ENCODE data around the gene RALGDS. TPM values are rescaled to one million over a fixed set of nuclear protein-coding genes. Genes with fewer than 3 reads are reported as not detected.

RALGDS gene
- total and polyA plus RNA-seq, 9 donors, result 26.2 to 139 (median 48.8) TPM

DNA sequence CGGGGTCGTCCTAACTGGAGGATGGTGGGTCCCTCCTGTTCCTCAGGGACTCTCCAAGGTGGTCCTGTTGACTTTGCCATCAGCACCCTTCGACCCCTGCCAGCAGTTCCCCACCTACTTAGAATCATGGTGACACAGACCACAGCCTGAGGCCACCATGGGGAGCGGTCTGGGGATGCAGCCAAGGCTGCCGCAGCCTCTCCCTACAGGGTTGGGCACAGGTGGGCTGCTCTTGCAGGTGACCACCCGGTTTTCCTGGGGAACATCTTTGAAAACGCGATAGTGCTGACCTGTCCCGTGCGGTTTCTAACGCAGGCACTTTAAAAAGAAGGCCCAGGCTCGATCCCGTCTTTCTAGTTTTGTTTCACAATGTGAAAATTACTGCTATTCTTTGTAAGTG is 72.0 kb downstream of the RALGDS start:
- H3K9me3 ChIP-seq, result no peaks in the 10 kb centered on the region
- intact Hi-C loops (cut with DNase I), result loop anchor here in 1 of 4 donors (10.0 kb wide), 1 partner anchor 96 kb away; no protein-coding TSS in a partner anchor
- WGBS, 3 donors, result 86 to 95% (median 87%) methylated on average over 13 of the region's 13 CpGs
- no peaks in the 10 kb centered on the region for H3K36me3 ChIP-seq
- H3K27ac ChIP-seq, result no peak overlapping the region
- H3K27me3 ChIP-seq, result no peaks in the 10 kb centered on the region
- no peak overlapping the region for H3K4me3 ChIP-seq
- no peak for TF ChIP-seq POLR2A (IDR thresholded peaks at IDR 0.05)
- no peak for TF ChIP-seq CTCF (IDR thresholded peaks at IDR 0.05)
- TF ChIP-seq EP300 (IDR thresholded peaks at IDR 0.05), result no peak
- no peak for DNase-seq
- H3K4me1 ChIP-seq (ENCODE audit: insufficient read depth), result peaks cover 2% of the 10 kb centered on the region

- Histone ChIP-seq H3K27ac (no peak overlapping the region), H3K9me3 (no peaks in the 10 kb centered on the region), H3K4me3 (no peak overlapping the region), H3K27me3 (no peaks in the 10 kb centered on the region), H3K4me1 (ENCODE audit: insufficient read depth) (peaks cover 2% of the 10 kb centered on the region), H3K36me3 (no peaks in the 10 kb centered on the region)
- TF ChIP-seq POLR2A (IDR thresholded peaks at IDR 0.05) (no peak), EP300 (IDR thresholded peaks at IDR 0.05) (no peak), CTCF (IDR thresholded peaks at IDR 0.05) (no peak)
- DNase-seq, result no peak
- 61 to 74% (median 62%) methylated on average over 5 of the region's 5 CpGs for WGBS, 3 donors
- intact Hi-C loops (cut with DNase I), result loop anchor here in 1 of 4 donors (10.0 kb wide), 1 partner anchor 96 kb away; no protein-coding TSS in a partner anchor
These were observed 72.4 kb downstream of the RALGDS start for GRCh38 chr9:133048595-133048994.

Small RNA genes lying within 50 kb of the gene (microRNA-seq; reads per million reads assigned to microRNA genes)
- 0 to 1.3 (median 0) reads per million in 3 donors for gene MIR6877

Small RNA genes lying within 50 kb of the gene (small RNA-seq; reads per million reads assigned to genes)
- not detected for gene MIR6877

Other genes with a start within 250 kb of the RALGDS start
- gene AK8, start 243.0 kb downstream of the RALGDS start, total RNA-seq, result 1 to 10 TPM in 5 of 7 donors, under 1 TPM in 2; 0.36 to 9.8 (median 1.6) TPM
- gene AK8, start 243.0 kb downstream of the RALGDS start, polyA plus RNA-seq, result 1 to 10 TPM in 1 of 2 donors, under 1 TPM in 1; 0.64 to 2.7 TPM
- gene SPACA9, start 242.3 kb downstream of the RALGDS start, total RNA-seq, result 10 to 100 TPM in 1 of 7 donors, 1 to 10 TPM in 6; 4.6 to 22.4 (median 8.6) TPM
- gene SPACA9, start 242.3 kb downstream of the RALGDS start, polyA plus RNA-seq, result 10 to 100 TPM in 1 of 2 donors, 1 to 10 TPM in 1; 8.2 to 10.8 TPM
- gene TSC1, start 176.6 kb downstream of the RALGDS start, total RNA-seq, result 10 to 100 TPM; 24.4 to 49.1 (median 42.0) TPM
- gene TSC1, start 176.6 kb downstream of the RALGDS start, polyA plus RNA-seq, result 10 to 100 TPM; 18.9 to 32.9 TPM
- not detected for gene GFI1B, start 142.5 kb downstream of the RALGDS start, total RNA-seq
- gene GFI1B, start 142.5 kb downstream of the RALGDS start, polyA plus RNA-seq, result under 1 TPM in 1 of 2 donors, not detected in 1; 0.05 TPM
- 10 to 100 TPM; 44.2 to 61.4 (median 52.2) TPM for gene GTF3C5, start 90.2 kb downstream of the RALGDS start, total RNA-seq
- 10 to 100 TPM; 32.3 to 71.6 TPM for gene GTF3C5, start 90.2 kb downstream of the RALGDS start, polyA plus RNA-seq
- 10 to 100 TPM in 1 of 7 donors, 1 to 10 TPM in 6; 1.8 to 13.6 (median 2.9) TPM for gene CEL, start 59.3 kb downstream of the RALGDS start, total RNA-seq
- gene CEL, start 59.3 kb downstream of the RALGDS start, polyA plus RNA-seq, result 1 to 10 TPM; 1.3 TPM
- gene GBGT1, start 42.7 kb upstream of the RALGDS start, total RNA-seq, result 10 to 100 TPM; 11.0 to 43.3 (median 25.9) TPM
- gene GBGT1, start 42.7 kb upstream of the RALGDS start, polyA plus RNA-seq, result 10 to 100 TPM in 1 of 2 donors, 1 to 10 TPM in 1; 3.9 to 12.9 TPM
- gene OBP2B, start 88.0 kb upstream of the RALGDS start, total RNA-seq, result 1 to 10 TPM in 2 of 7 donors, under 1 TPM in 2, not detected in 3; 0.33 to 5.3 (median 2.7) TPM
- gene OBP2B, start 88.0 kb upstream of the RALGDS start, polyA plus RNA-seq, result not detected
- gene ABO, start 154.0 kb upstream of the RALGDS start, total RNA-seq, result 10 to 100 TPM; 16.0 to 27.7 (median 22.0) TPM
- gene ABO, start 154.0 kb upstream of the RALGDS start, polyA plus RNA-seq, result 10 to 100 TPM; 18.5 to 21.1 TPM
- 10 to 100 TPM; 13.6 to 24.9 (median 21.0) TPM for gene SURF6, start 214.9 kb upstream of the RALGDS start, total RNA-seq
- 10 to 100 TPM; 12.7 to 24.0 TPM for gene SURF6, start 214.9 kb upstream of the RALGDS start, polyA plus RNA-seq
- 10 to 100 TPM; 20.6 to 43.8 (median 38.7) TPM for gene MED22, start 226.9 kb upstream of the RALGDS start, total RNA-seq
- gene MED22, start 226.9 kb upstream of the RALGDS start, polyA plus RNA-seq, result 10 to 100 TPM in 1 of 2 donors, 1 to 10 TPM in 1; 8.3 to 24.5 TPM
- gene RPL7A, start 227.0 kb upstream of the RALGDS start, total RNA-seq, result 1,000 to 10,000 TPM; 3,805 to 5,253 (median 4,187) TPM
- 1,000 to 10,000 TPM; 5,821 to 6,397 TPM for gene RPL7A, start 227.0 kb upstream of the RALGDS start, polyA plus RNA-seq
- gene SURF1, start 235.2 kb upstream of the RALGDS start, total RNA-seq, result 10 to 100 TPM; 23.5 to 44.7 (median 33.8) TPM
- 10 to 100 TPM; 36.8 to 51.3 TPM for gene SURF1, start 235.2 kb upstream of the RALGDS start, polyA plus RNA-seq
- 10 to 100 TPM; 13.7 to 30.4 (median 15.8) TPM for gene SURF2, start 235.3 kb upstream of the RALGDS start, total RNA-seq
- gene SURF2, start 235.3 kb upstream of the RALGDS start, polyA plus RNA-seq, result 10 to 100 TPM in 1 of 2 donors, 1 to 10 TPM in 1; 8.6 to 21.4 TPM